K562 (cell line): Measurements from ENCODE around the gene GPC2. TPM values are rescaled to one million over a fixed set of nuclear protein-coding genes. Genes with fewer than 3 reads are reported as not detected.

Experiments used
- CHD7 ChIP-seq: fragments of 200-600 bp; sonication (generic); IDR thresholded peaks from one replicate; pipeline ENCODE4 v1.6.1; 2012; ENCODE audit warnings: mild to moderate bottlenecking, low read depth, low read length, inconsistent platforms
- ELF4 ChIP-seq: fragments of 450-650 bp; formaldehyde crosslinking; IDR thresholded peaks from 2 replicates; pipeline ENCODE4 v1.4.0; 2022; ENCODE audit warnings: missing genetic modification characterization
- EP300 ChIP-seq: IDR thresholded peaks from 2 replicates; pipeline ENCODE4 v1.6.1; 2012; ENCODE audit warnings: low read length, improper control_type of control experiment
- FOXJ3 ChIP-seq: sonication (generic); formaldehyde crosslinking; IDR thresholded peaks from 2 replicates; pipeline ENCODE4 v1.4.0; 2020; ENCODE audit warnings: mild to moderate bottlenecking, missing genetic modification reagents
- MBD1 ChIP-seq: fragments of 250-450 bp; sonication (Bioruptor Pico); IDR thresholded peaks from 2 replicates; pipeline ENCODE4 v1.8.0; 2022; ENCODE audit warnings: inconsistent platforms
- PHB ChIP-seq: fragments of 250-450 bp; sonication (Bioruptor Pico); IDR thresholded peaks from 2 replicates; pipeline ENCODE4 v1.5.0; 2021
- PRPF4 ChIP-seq: fragments of 200-400 bp; formaldehyde crosslinking; IDR thresholded peaks from one replicate; pipeline ENCODE4 v1.6.1; 2017; ENCODE audit warnings: low read length, low read depth, mild to moderate bottlenecking; ENCODE audit not compliant: insufficient read depth, poor library complexity, severe bottlenecking
- TEAD1 ChIP-seq, 2 experiments: fragments of 450-650 bp in 1 of 2; sonication (generic) in 1 of 2; formaldehyde crosslinking; IDR thresholded peaks; 2 replicates each; pipeline versions ENCODE4 v1.4.0 to v1.8.0; 2020 to 2022; ENCODE audit warnings: mild to moderate bottlenecking in 2 of 2, missing genetic modification reagents in 1 of 2
- THAP7 ChIP-seq: fragments of 250-450 bp; sonication (Bioruptor Pico); IDR thresholded peaks from 2 replicates; pipeline ENCODE4 v1.5.0; 2021
- U2AF2 ChIP-seq: fragments of 200-400 bp; formaldehyde crosslinking; optimal IDR thresholded peaks from 2 replicates; pipeline ENCODE3; 2017; ENCODE audit warnings: low read depth, mild to moderate bottlenecking, low read length
- ZEB2 ChIP-seq: fragments of 450-650 bp; IDR thresholded peaks from 2 replicates; pipeline ENCODE4 v1.6.1; 2016
- ZNF830 ChIP-seq: fragments of 250-450 bp; sonication (Bioruptor Pico); IDR thresholded peaks from 2 replicates; pipeline ENCODE4 v1.5.0; 2021; ENCODE audit warnings: mild to moderate bottlenecking
- polyA plus RNA-seq, 8 experiments: library from polyadenylated mRNA; depleted of rRNA in 4 of 8; stranded (reverse) in 5 of 8; unstranded in 3 of 8; fragments of >200 nt; fragmentation: Nextera tagmentation in 2 of 8; fragmentation: Illumina TruSeq in 1 of 8; extraction: Ambion mirVana in 2 of 8; extraction: Trizol in 1 of 8; gene quantifications; 2 replicates each; pipeline versions ENCODE4 v1.2.1 to v1.2.3, GENCODE V29; 2011 to 2014; ENCODE audit warnings: inconsistent platforms in 1 of 8, missing spikeins in 1 of 8
- total RNA-seq, 7 experiments: library from RNA; depleted of rRNA in 6 of 7; stranded (reverse); fragments of >200 nt in 6 of 7; fragmentation: Illumina TruSeq in 2 of 7; extraction: Trizol in 2 of 7; gene quantifications; 2 replicates each; pipeline versions ENCODE4 v1.2.1 to v1.2.3, GENCODE V29; 2011 to 2021; ENCODE audit warnings: low replicate concordance in 1 of 7

The GPC2 gene
- total and polyA plus RNA-seq, 9 of the 15 experiments (the other 6 are each of a cell fraction or from before 2014, with no cell fraction given): 0.06 to 7.7 (median 1.4) TPM; not detected in 1

- TF ChIP-seq U2AF2: no peak
- TF ChIP-seq FOXJ3 (CRISPR knock-in tag): no peak
- no peak for TF ChIP-seq CHD7
- TF ChIP-seq TEAD1 (CRISPR knock-in tag; IDR thresholded peaks at IDR 0.05): 0 out of 4 replicates have a peak, but pooled peaks of 1 of the 2 experiments have one; percentile 53
- peak; percentile 77 for TF ChIP-seq ELF4 (CRISPR knock-in tag)
- no peak for TF ChIP-seq ZNF830 (CRISPR knock-in tag)
- TF ChIP-seq ZEB2: peak; percentile 44; the same call in 1 of the 2 replicates
- no peak for TF ChIP-seq MBD1 (CRISPR knock-in tag)
- TF ChIP-seq PHB: no peak
- no peak; the same call in 1 of the 2 replicates for TF ChIP-seq EP300
- TF ChIP-seq PRPF4: no peak
- TF ChIP-seq THAP7 (CRISPR knock-in tag): no peak
These were observed 28.4 kb downstream of the GPC2 start, which contains the start of gene LAMTOR4 (continued) for GRCh38 chr7:100148559-100149328.
